GM18511 (cell line): ENCODE measurements around the gene ETNK2.

Experiments
- ATAC-seq: cut with Tn5 transposase; IDR thresholded peaks from one replicate; pipeline ENCODE4 v1.9.1; 2021; ENCODE audit warnings: mild to moderate bottlenecking, moderate library complexity; ENCODE audit not compliant: unreplicated experiment

Gene ETNK2

GRCh38 chr1:204127597-204128242 lies 24.1 kb downstream of the ETNK2 start:
- ATAC-seq = no peak

GRCh38 chr1:204126956-204127355 lies 24.9 kb downstream of the ETNK2 start:
- ATAC-seq = no peak

DNA sequence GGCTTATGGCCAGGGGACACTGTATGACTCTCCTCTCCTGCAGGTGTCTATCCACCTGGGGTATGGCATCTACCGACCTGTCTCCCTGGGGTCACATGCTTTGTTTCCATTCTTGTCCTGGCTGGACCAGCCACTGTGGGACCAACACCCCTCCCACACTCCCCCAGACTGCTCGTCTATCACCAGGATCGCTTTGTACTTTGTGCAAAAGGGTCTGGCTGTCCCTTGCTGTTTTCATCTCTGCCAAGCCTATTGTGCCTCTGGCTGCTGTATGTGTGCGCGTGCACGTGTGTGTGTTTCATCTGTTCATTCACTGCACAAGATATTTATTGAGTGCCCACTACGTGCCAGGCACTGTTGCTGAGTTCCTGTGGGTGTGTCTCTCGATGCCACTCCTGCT lies 25.5 kb downstream of the ETNK2 start:
- no peak for ATAC-seq

- ATAC-seq = no peak
These were observed 26.0 kb downstream of the ETNK2 start for GRCh38 chr1:204125759-204126351.

- ATAC-seq = no peak
These were observed 27.2 kb downstream of the ETNK2 start for GRCh38 chr1:204124639-204125038.

GRCh38 chr1:204123376-204123775 lies 28.5 kb downstream of the ETNK2 start:
- ATAC-seq = no peak

GRCh38 chr1:204121840-204122555 lies 29.8 kb downstream of the ETNK2 start:
- no peak for ATAC-seq

DNA sequence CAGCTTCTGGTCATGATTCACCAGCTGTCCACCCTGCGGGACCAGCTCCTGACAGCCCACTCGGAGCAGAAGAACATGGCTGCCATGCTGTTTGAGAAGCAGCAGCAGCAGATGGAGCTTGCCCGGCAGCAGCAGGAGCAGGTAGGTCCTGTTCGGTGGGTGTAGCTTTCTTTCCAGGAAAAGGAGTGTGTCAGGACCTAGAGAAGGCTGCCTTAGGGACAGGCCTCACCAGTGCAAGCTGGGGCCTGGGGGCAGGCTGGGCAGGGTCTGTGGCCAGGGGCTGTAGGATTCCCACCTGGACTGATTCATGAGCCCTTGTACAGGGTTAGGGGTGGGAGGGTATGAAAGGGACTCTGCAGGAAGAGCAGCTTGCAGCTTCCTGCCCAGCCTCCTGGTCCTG lies 35.3 kb downstream of the ETNK2 start:
- no peak for ATAC-seq

GRCh38 chr1:204115116-204115515 lies 36.7 kb downstream of the ETNK2 start:
- no peak for ATAC-seq

DNA sequence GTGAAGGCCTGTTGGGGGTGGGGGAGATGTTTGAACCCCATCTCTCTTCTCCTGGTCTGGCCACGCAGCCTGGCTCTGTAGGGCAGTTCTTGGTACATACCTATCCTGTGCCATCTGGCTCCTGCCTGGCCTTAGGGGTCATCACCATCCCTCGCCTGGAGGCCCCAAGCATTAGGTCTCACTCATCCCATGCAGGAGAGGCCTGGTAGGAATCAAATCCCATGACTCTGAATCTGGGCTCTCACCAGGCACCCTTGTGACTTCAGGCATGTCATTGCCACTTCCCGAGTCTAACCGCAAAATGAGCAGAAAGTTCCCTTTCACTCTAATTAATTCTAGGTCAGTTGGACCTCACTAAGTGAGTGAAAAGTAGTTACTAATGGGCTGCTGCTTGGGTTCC lies 37.2 kb downstream of the ETNK2 start:
- ATAC-seq = no peak

DNA sequence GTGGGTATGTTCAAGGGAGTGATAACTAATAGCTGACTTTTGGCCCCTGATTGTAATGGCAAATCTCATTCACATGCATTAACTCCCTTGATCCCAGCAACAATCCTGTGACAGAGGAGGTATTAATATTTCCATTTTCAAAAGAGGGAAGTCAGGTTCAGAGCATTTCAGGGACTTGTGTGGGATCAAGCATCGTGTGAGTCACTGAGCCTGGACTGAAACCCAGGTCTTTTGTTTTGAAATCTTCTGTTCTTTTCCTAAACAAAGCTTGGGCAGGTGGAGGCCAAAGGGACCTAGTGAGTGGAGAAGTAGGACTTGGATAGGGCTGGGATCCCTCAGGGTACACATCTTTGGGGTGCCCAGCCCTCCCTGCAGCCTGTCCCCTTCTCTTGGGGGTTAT lies 37.9 kb downstream of the ETNK2 start:
- ATAC-seq = no peak

GRCh38 chr1:204112876-204113730 lies 38.7 kb downstream of the ETNK2 start:
- no peak for ATAC-seq

DNA sequence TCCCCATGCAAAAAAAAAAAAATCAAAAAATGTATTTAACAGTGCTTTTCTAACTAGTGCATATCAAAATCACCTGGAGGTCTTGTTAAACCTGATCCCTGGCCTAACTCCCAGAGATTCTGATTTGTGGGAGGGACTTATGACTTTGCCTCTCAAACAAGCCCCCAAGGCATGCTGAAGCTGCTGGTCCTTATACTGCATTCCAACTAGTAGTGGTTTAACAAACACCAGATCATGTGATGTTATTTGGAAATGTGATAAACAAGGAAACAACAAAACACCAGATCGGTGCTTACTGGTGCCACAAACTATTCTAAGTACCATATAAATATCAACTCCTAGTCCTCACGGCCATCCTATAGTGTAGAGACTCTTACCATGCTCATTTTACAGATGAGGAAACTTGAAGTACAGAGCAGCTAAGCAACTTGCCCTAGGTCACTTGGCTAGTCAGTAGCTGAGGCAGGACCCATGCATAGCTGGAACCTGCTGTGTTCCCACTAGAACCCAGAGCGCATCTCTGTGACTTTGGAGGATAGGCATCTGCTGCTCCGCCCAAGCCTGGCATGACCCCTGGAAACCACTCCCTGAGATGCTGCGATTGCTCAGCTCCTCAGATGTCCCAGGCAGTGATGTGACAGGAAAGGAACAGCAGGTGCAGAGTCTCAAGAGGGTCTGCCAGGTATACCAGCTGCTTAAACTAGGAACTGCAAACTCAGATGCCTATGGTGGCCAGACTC lies 40.8 kb downstream of the ETNK2 start:
- ATAC-seq = no peak

DNA sequence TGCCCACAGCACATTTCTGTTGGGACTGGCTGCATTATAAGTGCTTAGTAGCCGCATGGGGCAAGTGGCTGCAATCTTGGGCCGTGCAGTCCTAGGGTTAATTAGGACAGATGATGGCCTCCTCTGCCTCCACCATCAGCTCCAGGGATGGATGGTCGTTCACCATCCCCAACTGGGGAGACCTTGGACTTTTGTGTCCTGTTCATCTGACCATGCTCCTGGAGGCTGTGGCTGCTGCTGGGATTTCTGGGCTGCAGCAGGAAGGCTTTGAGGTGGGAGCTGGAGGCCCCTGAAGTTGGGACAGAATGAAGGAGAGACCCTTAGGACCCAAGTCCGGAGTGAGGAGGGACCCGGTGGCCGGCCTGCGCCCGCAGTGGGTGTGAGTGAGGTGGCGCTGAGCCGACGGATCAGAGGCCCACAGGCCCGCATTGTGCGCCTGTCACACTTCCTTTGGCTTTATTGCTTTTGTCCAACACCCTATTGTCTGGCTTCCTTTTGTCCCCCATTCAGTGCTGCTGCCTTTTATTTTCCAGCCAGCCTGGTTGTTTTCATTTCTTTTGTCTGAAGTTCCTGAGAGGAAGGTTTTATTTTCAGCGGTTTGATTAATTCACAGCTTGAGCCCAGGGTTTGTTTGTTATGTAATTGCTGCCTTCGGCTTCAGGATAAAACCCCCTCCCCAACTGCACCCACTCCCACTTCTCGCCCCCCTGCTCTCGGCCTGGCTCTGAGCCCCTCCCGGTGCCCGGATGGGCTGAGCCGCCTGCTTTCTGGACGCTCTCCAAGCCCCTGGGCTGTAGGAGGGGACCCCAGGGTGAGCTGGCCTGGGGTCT lies 43.3 kb downstream of the ETNK2 start:
- no peak for ATAC-seq

GRCh38 chr1:204107892-204108291 lies 44.0 kb downstream of the ETNK2 start:
- no peak for ATAC-seq

DNA sequence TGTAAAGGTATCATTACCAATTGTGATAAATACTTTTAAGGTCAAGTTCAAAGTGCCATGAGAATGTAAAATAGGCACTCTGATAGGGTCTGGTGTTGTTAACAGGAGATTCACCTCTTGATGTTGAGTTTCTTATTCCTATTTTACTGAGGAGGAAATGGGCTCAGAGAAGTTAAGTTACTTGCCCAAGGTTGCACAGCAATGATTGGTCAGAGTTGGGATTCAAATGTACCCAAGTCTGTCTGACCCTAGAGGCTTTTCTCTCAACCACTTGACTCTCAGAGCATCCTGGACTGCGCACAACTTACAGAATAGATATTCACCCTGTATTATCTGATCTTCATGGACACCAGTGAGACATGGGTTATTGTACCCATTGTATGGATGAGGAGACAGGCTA lies 45.0 kb downstream of the ETNK2 start:
- ATAC-seq = no peak

DNA sequence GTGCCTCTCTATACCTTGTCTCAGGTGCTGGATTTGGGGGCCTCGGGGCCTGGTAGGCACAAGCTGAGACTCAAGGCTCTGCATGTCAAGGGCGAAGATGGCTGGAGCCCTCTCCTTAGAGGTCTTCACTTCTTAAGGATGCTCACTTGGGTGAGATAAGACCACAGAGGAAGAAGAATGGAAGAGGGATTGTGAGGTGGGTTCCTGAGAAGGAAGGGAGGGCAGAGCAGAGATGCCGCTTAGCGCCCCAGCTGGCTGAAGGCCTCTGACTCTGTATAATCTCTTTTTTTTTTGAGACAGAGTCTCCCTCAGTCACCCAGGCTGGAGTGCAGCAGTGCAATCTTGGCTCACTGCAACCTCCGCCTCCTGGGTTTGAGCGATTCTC lies 46.7 kb downstream of the ETNK2 start:
- ATAC-seq = no peak

GRCh38 chr1:204104331-204105130 lies 47.3 kb downstream of the ETNK2 start:
- no peak for ATAC-seq

DNA sequence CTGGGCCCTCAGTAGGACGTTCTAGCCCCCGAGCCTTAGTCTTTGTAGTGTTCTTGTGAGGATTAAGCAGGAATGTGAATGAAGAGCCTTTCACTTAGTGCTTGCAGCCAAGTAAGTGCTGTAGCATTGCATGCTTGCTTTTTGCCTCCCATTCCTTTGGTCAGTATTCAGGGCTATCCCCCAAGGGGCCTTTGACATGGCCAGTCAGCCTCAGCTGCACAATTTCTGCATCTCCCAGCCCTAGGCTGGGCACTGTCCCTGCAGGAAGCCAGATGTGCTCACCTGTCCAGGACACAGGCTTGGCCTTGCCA lies 48.5 kb downstream of the ETNK2 start:
- no peak for ATAC-seq
